NCI-H748 (cell line): ENCODE results near the gene TLR5.

Experiments used
- DNase-seq: peaks from one replicate; lab custom pipeline; 2025; ENCODE audit not compliant: unreplicated experiment; lab: John Stamatoyannopoulos, UW

TLR5 gene

GRCh38 chr1:223152399-223152798 lies 9.4 kb upstream of the TLR5 start:
- no peak for DNase-seq

- no peak for DNase-seq
These were observed 7.4 kb upstream of the TLR5 start for GRCh38 chr1:223150443-223150842.

GRCh38 chr1:223147873-223148272 lies 4.8 kb upstream of the TLR5 start:
- no peak for DNase-seq

- no peak for DNase-seq
These were observed 4.4 kb upstream of the TLR5 start for GRCh38 chr1:223147409-223147808.

- no peak for DNase-seq
These were observed 3.7 kb upstream of the TLR5 start for GRCh38 chr1:223146745-223147144.

- DNase-seq: no peak
These were observed 1.9 kb upstream of the TLR5 start for GRCh38 chr1:223144914-223145313.

- DNase-seq: no peak
These were observed 1.4 kb upstream of the TLR5 start for GRCh38 chr1:223144431-223144830.

- DNase-seq: peak; percentile 27
These were observed 645 bp upstream of the TLR5 start for GRCh38 chr1:223143537-223144248.

GRCh38 chr1:223142269-223142668 lies 779 bp downstream of the TLR5 start:
- DNase-seq: no peak

- DNase-seq: no peak
These were observed 2.2 kb downstream of the TLR5 start for GRCh38 chr1:223140611-223141405.

- no peak for DNase-seq
These were observed 5.5 kb downstream of the TLR5 start for GRCh38 chr1:223137455-223138085.

- DNase-seq: no peak
These were observed 7.0 kb downstream of the TLR5 start for GRCh38 chr1:223136086-223136485.

GRCh38 chr1:223135176-223135942 lies 7.7 kb downstream of the TLR5 start:
- no peak for DNase-seq

- DNase-seq: peak; percentile 86
These were observed 9.1 kb downstream of the TLR5 start for GRCh38 chr1:223133824-223134435.

GRCh38 chr1:223133306-223133823 lies 9.7 kb downstream of the TLR5 start:
- peak; percentile 58 for DNase-seq

- DNase-seq: peak; percentile 34
These were observed 13.7 kb downstream of the TLR5 start for GRCh38 chr1:223129229-223129901.

GRCh38 chr1:223126741-223127140 lies 16.3 kb downstream of the TLR5 start:
- no peak for DNase-seq

- no peak for DNase-seq
These were observed 17.3 kb downstream of the TLR5 start for GRCh38 chr1:223125766-223126165.

- DNase-seq: no peak
These were observed 19.9 kb downstream of the TLR5 start for GRCh38 chr1:223123011-223123610.

GRCh38 chr1:223118418-223118817 lies 24.6 kb downstream of the TLR5 start:
- no peak for DNase-seq
